A549 (cell line): Measurements from ENCODE around the gene TEX2. TPM values are rescaled to one million over a fixed set of nuclear protein-coding genes. Genes with fewer than 3 reads are reported as not detected.
"Not testable (repeated sequence)": the region's sequence is repeated elsewhere in the genome, so short reads cannot be mapped to it uniquely, and the experiment has no call there.

ENCODE experiments used
- ATAC-seq, 2 experiments: fragments of 200-7000 bp in 1 of 2; fragments of >200 bp in 1 of 2; cut with Nextera tagmentation in 1 of 2; cut with Tn5 transposase in 1 of 2; 3 replicates each; pipeline versions ENCODE4 v1.8.0 to v1.9.1; 2018 to 2020; ENCODE audit warnings: mild to moderate bottlenecking in 1 of 2, moderate library complexity in 1 of 2
- CTCF ChIA-PET: fragments of 300-600 bp; sonication (Branson Sonifier 250); formaldehyde crosslinking; extraction: SDS; loops from one replicate; lab custom pipeline; 2021; ENCODE audit warnings: antibody characterized with exemption, inconsistent platforms; lab: Yijun Ruan, JAX
- POLR2A ChIA-PET: fragments of 350-600 bp; formaldehyde crosslinking; extraction: SDS; loops from one replicate; lab custom pipeline; 2021; ENCODE audit warnings: antibody characterized with exemption, inconsistent platforms; lab: Yijun Ruan, JAX
- DNase-seq, 2 experiments: peaks; one replicate each; pipeline versions ENCODE4 v3.0.0 to v3.0.0-alpha.2; 2011 to 2016; ENCODE audit warnings: low read depth in 1 of 2, low spot score in 1 of 2
- FAIRE-seq: peaks from 2 replicates; lab custom pipeline; 2011; peaks lifted over from hg19 to GRCh38; lab: Jason Lieb, UNC
- H3K27ac ChIP-seq, 2 experiments: fragments of >200 bp; sonication (Bioruptor Twin); formaldehyde crosslinking; 3 replicates each; pipeline ENCODE4 v1.5.1; 2016 to 2017
- H3K4me1 ChIP-seq: fragments of >200 bp; sonication (Bioruptor Twin); formaldehyde crosslinking; 3 replicates; pipeline ENCODE4 v1.6.1; 2016
- H3K4me2 ChIP-seq: fragments of >200 bp; sonication (Bioruptor Twin); formaldehyde crosslinking; 3 replicates; pipeline ENCODE4 v1.6.1; 2016
- H3K4me3 ChIP-seq: fragments of >200 bp; sonication (Bioruptor Twin); formaldehyde crosslinking; 3 replicates; pipeline ENCODE4 v1.5.1; 2016
- H3K9me3 ChIP-seq: fragments of >200 bp; sonication (Bioruptor Twin); formaldehyde crosslinking; 3 replicates; pipeline ENCODE4 v1.6.1; 2016
- BCL3 ChIP-seq: fragments of >200 bp; sonication (Bioruptor Twin); formaldehyde crosslinking; IDR thresholded peaks from 3 replicates; pipeline ENCODE4 v1.6.1; 2016
- CBX8 ChIP-seq: fragments of 200-600 bp; sonication (generic); IDR thresholded peaks from 2 replicates; pipeline ENCODE4 v1.6.1; 2016
- CHD2 ChIP-seq: fragments of 150-350 bp; IDR thresholded peaks from 2 replicates; pipeline ENCODE4 v1.6.1; 2014; ENCODE audit warnings: low read length; ENCODE audit not compliant: partially characterized antibody
- EHMT2 ChIP-seq: fragments of 200-600 bp; sonication (generic); IDR thresholded peaks from 2 replicates; pipeline ENCODE4 v1.6.1; 2016; ENCODE audit warnings: antibody characterized with exemption, low read depth, mild to moderate bottlenecking, moderate library complexity
- ESRRA ChIP-seq: fragments of 150-350 bp; IDR thresholded peaks from 2 replicates; pipeline ENCODE4 v1.6.1; 2014; ENCODE audit warnings: mild to moderate bottlenecking, low read length, borderline replicate concordance
- FOSL2 ChIP-seq, 2 experiments: fragments of 450-650 bp in 1 of 2; fragments of >200 bp in 1 of 2; sonication (Bioruptor Twin) in 1 of 2; formaldehyde crosslinking; IDR thresholded peaks; 2 replicates each; pipeline versions ENCODE4 v1.5.0 to v1.6.1; 2016 to 2020; ENCODE audit warnings: mild to moderate bottlenecking in 1 of 2, moderate library complexity in 1 of 2
- HES2 ChIP-seq: fragments of >200 bp; sonication (Bioruptor Twin); formaldehyde crosslinking; IDR thresholded peaks from 2 replicates; pipeline ENCODE4 v1.6.1; 2016
- HEYL ChIP-seq: fragments of 250-450 bp; sonication (Bioruptor Pico); IDR thresholded peaks from 2 replicates; pipeline ENCODE4 v1.8.0; 2021; ENCODE audit warnings: mild to moderate bottlenecking, moderate library complexity
- HOXB13 ChIP-seq: fragments of 250-450 bp; sonication (Bioruptor Pico); IDR thresholded peaks from 2 replicates; pipeline ENCODE4 v1.5.0; 2020; ENCODE audit warnings: low read depth, mild to moderate bottlenecking, moderate library complexity
- HOXB5 ChIP-seq: fragments of 250-450 bp; sonication (Bioruptor Pico); IDR thresholded peaks from 2 replicates; pipeline ENCODE4 v1.5.0; 2020; ENCODE audit warnings: mild to moderate bottlenecking, moderate library complexity
- JUN ChIP-seq, 2 experiments: fragments of >200 bp; sonication (Bioruptor Twin); formaldehyde crosslinking; IDR thresholded peaks; 2 replicates in 1 of 2; 3 replicates in 1 of 2; pipeline ENCODE4 v1.6.1; 2016 to 2017
- JUNB ChIP-seq: fragments of >200 bp; sonication (Bioruptor Twin); formaldehyde crosslinking; IDR thresholded peaks from 2 replicates; pipeline ENCODE4 v1.6.1; 2016
- KDM1A ChIP-seq: fragments of 200-600 bp; sonication (generic); IDR thresholded peaks from 2 replicates; pipeline ENCODE4 v1.6.1; 2016; ENCODE audit warnings: low read depth, mild to moderate bottlenecking
- MAZ ChIP-seq: fragments of 150-350 bp; IDR thresholded peaks from 2 replicates; pipeline ENCODE4 v1.6.1; 2014; ENCODE audit warnings: antibody characterized with exemption, low read depth, low read length, borderline replicate concordance
- NR3C1 ChIP-seq: fragments of >200 bp; sonication (Bioruptor Twin); formaldehyde crosslinking; IDR thresholded peaks from 3 replicates; pipeline ENCODE4 v1.6.1; 2017
- POLR2A ChIP-seq: IDR thresholded peaks from 2 replicates; pipeline ENCODE4 v1.6.1; 2012; ENCODE audit warnings: mild to moderate bottlenecking, low read length
- RAD21 ChIP-seq, 2 experiments: fragments of >200 bp in 1 of 2; sonication (Bioruptor Twin) in 1 of 2; formaldehyde crosslinking in 1 of 2; IDR thresholded peaks in 1 of 2; conservative IDR thresholded peaks in 1 of 2; 2 replicates in 1 of 2; 3 replicates in 1 of 2; pipeline ENCODE4 v1.6.1; 2012 to 2018; ENCODE audit warnings: inconsistent platforms in 1 of 2
- RNF2 ChIP-seq: fragments of 200-600 bp; sonication (generic); IDR thresholded peaks from 2 replicates; pipeline ENCODE4 v1.6.1; 2016; ENCODE audit warnings: low read depth, mild to moderate bottlenecking, antibody characterized with exemption, moderate library complexity, borderline replicate concordance
- SREBF2 ChIP-seq: fragments of 450-650 bp; IDR thresholded peaks from 2 replicates; pipeline ENCODE4 v1.6.1; 2014; ENCODE audit warnings: mild to moderate bottlenecking, moderate library complexity
- TFCP2L1 ChIP-seq: fragments of 250-450 bp; sonication (Bioruptor Pico); IDR thresholded peaks from 2 replicates; pipeline ENCODE4 v1.5.0; 2021; ENCODE audit warnings: mild to moderate bottlenecking
- ZC3H11A ChIP-seq: fragments of 450-650 bp; IDR thresholded peaks from 2 replicates; pipeline ENCODE4 v1.6.1; 2014; ENCODE audit warnings: antibody characterized with exemption, mild to moderate bottlenecking
- ZFP36 ChIP-seq: fragments of 450-650 bp; IDR thresholded peaks from 2 replicates; pipeline ENCODE4 v1.6.1; 2014; ENCODE audit warnings: borderline replicate concordance; ENCODE audit not compliant: partially characterized antibody
- WGBS: methylation state at CpG from one replicate; pipeline ENCODE4 v1.1.6; 2017; ENCODE audit errors: missing lambda C conversion rate; 5-methylcytosine and 5-hydroxymethylcytosine counted together
- polyA plus RNA-seq, 4 experiments: library from polyadenylated mRNA; depleted of rRNA in 3 of 4; stranded (reverse); fragments of >200 nt; fragmentation: RNase III in 1 of 4; extraction: RNeasy Plus Mini Kit Qiagen cat#74134 plus additional on column Dnase treatment in 1 of 4; gene quantifications; 2 replicates in 3 of 4; 3 replicates in 1 of 4; pipeline ENCODE4 v1.2.3, GENCODE V29; 2011 to 2017
- TF ChIP-seq, protein P1 (sequence below): fragments of 450-650 bp; IDR thresholded peaks from 2 replicates; pipeline ENCODE4 v1.6.1; 2014; ENCODE audit warnings: antibody characterized with exemption
- TF ChIP-seq, protein P2 (sequence below): fragments of 200-600 bp; sonication (generic); IDR thresholded peaks from 2 replicates; pipeline ENCODE4 v1.6.1; 2016; ENCODE audit warnings: antibody characterized with exemption, mild to moderate bottlenecking, moderate library complexity
- TF ChIP-seq, protein P3 (sequence below): IDR thresholded peaks from 2 replicates; pipeline ENCODE4 v1.6.1; 2012

The TEX2 gene
- polyA plus RNA-seq, 2 of the 4 experiments (the other 2 are of a cell fraction): 9.3 to 16.2 TPM

DNA sequence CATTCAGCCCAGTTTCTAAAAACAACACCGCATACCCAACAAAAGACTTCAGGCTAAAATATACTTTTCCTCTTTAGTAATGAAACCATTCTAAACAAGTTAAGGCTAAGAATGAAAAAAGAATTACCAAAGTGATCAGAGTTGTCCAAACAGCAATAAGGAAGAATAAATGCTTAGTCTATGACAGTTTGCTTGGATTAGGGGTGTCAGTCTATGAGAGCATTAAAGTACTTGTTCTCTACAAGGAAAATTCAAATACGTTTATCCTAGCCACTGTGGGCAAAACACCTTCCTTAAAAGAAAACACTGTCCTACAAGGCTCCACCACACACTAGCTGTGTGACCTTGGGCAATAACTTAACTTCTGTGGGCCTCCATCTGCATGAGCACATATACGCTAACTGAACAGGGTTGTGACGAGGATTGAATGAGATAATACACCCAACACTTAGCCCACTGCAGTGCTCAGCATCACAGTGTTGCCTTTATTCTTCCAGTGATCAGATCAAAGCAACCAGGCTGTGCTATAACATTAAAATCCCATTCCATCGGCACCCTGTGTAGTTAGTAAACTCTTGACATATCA lies 53.6 kb downstream of the TEX2 start:
- WGBS: 85% methylated on average over 5 of the region's 5 CpGs
- ChIA-PET POLR2A (no interaction called here), CTCF (interaction anchor here (1.3 to 2.2 kb wide), 3 partner anchors 11 to 40 kb away, joined by 3 to 7 read pairs (median 6); no protein-coding TSS in a partner anchor)
- Histone ChIP-seq H3K4me2 (no peak overlapping the region), H3K27ac (no peak overlapping the region), H3K9me3 (no peaks in the 10 kb centered on the region), H3K4me3 (no peak overlapping the region), H3K4me1 (no peaks in the 10 kb centered on the region)
- TF ChIP-seq RAD21 (conservative IDR thresholded peaks at IDR 0.05 in 1 of 2, IDR thresholded peaks at IDR 0.05 in 1 of 2) (no peak), CBX8 (no peak), FOSL2 (IDR thresholded peaks at IDR 0.05) (no peak), FOSL2 (CRISPR knock-in tag; IDR thresholded peaks at IDR 0.05) (no peak), ZFP36 (no peak), POLR2A (no peak), EHMT2 (no peak), HOXB5 (CRISPR knock-in tag) (no peak), ESRRA (no peak), JUN (IDR thresholded peaks at IDR 0.05) (no peak), NR3C1 (no peak), TFCP2L1 (CRISPR knock-in tag) (no peak), SREBF2 (no peak), MAZ (no peak)
- no peak for DNase-seq
- ATAC-seq: no peak
- no peak for FAIRE-seq

GRCh38 chr17:64208656-64209055 lies 54.4 kb downstream of the TEX2 start:
- H3K4me2 ChIP-seq, ATAC-seq, FAIRE-seq, H3K4me1 ChIP-seq, H3K27ac ChIP-seq, DNase-seq, POLR2A ChIA-PET, H3K9me3 ChIP-seq, H3K4me3 ChIP-seq: not testable (repeated sequence)
- CTCF ChIA-PET: interaction anchor here (0.8 to 2.2 kb wide), 6 partner anchors 10 to 289 kb away, joined by 3 to 7 read pairs (median 4); no protein-coding TSS in a partner anchor

DNA sequence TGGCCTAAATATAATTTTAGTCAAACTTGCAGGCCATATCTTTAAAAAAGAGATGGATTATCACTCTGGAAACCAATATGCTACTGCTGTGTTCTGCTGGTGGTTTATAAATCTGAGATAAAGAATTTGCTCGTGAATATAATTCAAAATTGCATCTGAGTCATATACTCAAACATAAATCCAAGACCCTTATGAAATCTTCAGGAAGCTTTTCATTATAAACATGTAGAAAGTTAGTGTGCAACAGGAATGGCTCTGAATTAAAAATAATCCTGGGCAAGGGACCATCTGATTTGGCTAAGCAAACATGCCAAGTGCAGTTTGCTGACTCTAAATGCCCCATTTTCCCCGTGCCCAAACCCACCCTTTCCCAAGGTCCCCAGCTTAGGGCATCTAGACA lies 57.3 kb downstream of the TEX2 start:
- ChIA-PET POLR2A (no interaction called here), CTCF (interaction anchor here (0.6 to 1.9 kb wide), 4 partner anchors 8 to 177 kb away, joined by 3 to 7 read pairs (median 4); no protein-coding TSS in a partner anchor)
- Histone ChIP-seq H3K4me3 (no peak overlapping the region), H3K4me2 (no peak overlapping the region), H3K9me3 (no peaks in the 10 kb centered on the region), H3K4me1 (peaks cover 3% of the 10 kb centered on the region; the same call in 2 of the 3 replicates), H3K27ac (no peak overlapping the region)
- FAIRE-seq (no peak), ATAC-seq (no peak), DNase-seq (no peak)
- WGBS: 77% methylated on average over 2 of the region's 2 CpGs
- TF ChIP-seq HES2: 0 out of 2 replicates have a peak, but pooled peaks have one; percentile 10
- no peak for TF ChIP-seq KDM1A
- TF ChIP-seq, protein P1, sequence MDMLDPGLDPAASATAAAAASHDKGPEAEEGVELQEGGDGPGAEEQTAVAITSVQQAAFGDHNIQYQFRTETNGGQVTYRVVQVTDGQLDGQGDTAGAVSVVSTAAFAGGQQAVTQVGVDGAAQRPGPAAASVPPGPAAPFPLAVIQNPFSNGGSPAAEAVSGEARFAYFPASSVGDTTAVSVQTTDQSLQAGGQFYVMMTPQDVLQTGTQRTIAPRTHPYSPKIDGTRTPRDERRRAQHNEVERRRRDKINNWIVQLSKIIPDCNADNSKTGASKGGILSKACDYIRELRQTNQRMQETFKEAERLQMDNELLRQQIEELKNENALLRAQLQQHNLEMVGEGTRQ: no peak

- ATAC-seq: no peak
- ChIA-PET POLR2A (no interaction called here), CTCF (interaction anchor here (0.5 to 1.6 kb wide), 2 partner anchors 177 to 278 kb away, joined by 3 read pairs; no protein-coding TSS in a partner anchor)
- FAIRE-seq: no peak
- Histone ChIP-seq H3K4me3 (no peak overlapping the region), H3K4me2 (no peak overlapping the region), H3K4me1 (peaks cover 11% of the 10 kb centered on the region; the same call in 2 of the 3 replicates), H3K9me3 (no peaks in the 10 kb centered on the region), H3K27ac (no peak overlapping the region)
- no peak for DNase-seq
- 68% methylated on average over 4 of the region's 4 CpGs for WGBS
- TF ChIP-seq ZC3H11A (no peak), CHD2 (no peak), HOXB13 (no peak), HEYL (CRISPR knock-in tag) (no peak), JUNB (no peak), RNF2 (no peak), BCL3 (no peak)
- TF ChIP-seq, protein P2, sequence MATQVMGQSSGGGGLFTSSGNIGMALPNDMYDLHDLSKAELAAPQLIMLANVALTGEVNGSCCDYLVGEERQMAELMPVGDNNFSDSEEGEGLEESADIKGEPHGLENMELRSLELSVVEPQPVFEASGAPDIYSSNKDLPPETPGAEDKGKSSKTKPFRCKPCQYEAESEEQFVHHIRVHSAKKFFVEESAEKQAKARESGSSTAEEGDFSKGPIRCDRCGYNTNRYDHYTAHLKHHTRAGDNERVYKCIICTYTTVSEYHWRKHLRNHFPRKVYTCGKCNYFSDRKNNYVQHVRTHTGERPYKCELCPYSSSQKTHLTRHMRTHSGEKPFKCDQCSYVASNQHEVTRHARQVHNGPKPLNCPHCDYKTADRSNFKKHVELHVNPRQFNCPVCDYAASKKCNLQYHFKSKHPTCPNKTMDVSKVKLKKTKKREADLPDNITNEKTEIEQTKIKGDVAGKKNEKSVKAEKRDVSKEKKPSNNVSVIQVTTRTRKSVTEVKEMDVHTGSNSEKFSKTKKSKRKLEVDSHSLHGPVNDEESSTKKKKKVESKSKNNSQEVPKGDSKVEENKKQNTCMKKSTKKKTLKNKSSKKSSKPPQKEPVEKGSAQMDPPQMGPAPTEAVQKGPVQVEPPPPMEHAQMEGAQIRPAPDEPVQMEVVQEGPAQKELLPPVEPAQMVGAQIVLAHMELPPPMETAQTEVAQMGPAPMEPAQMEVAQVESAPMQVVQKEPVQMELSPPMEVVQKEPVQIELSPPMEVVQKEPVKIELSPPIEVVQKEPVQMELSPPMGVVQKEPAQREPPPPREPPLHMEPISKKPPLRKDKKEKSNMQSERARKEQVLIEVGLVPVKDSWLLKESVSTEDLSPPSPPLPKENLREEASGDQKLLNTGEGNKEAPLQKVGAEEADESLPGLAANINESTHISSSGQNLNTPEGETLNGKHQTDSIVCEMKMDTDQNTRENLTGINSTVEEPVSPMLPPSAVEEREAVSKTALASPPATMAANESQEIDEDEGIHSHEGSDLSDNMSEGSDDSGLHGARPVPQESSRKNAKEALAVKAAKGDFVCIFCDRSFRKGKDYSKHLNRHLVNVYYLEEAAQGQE: no peak
- TF ChIP-seq, protein P3, sequence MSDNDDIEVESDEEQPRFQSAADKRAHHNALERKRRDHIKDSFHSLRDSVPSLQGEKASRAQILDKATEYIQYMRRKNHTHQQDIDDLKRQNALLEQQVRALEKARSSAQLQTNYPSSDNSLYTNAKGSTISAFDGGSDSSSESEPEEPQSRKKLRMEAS: no peak
Measured at GRCh38 chr17:64203630-64204029, 59.4 kb downstream of the TEX2 start.
